HEK293 (cell line): ENCODE results near the gene PIEZO1.
A peak's percentile ranks its signal among the peaks of the same experiment; 100 is the strongest.

ENCODE experiments used
- BCL11A ChIP-seq: fragments of 450-650 bp; formaldehyde crosslinking; IDR thresholded peaks from 2 replicates; pipeline ENCODE4 v1.5.1; 2016; ENCODE audit warnings: low read depth, missing biosample characterization, missing genetic modification characterization
- PRDM1 ChIP-seq: fragments of 450-650 bp; formaldehyde crosslinking; IDR thresholded peaks from 2 replicates; pipeline ENCODE4; 2016; ENCODE audit warnings: missing biosample characterization, missing genetic modification characterization
- ZBTB21 ChIP-seq: fragments of 450-650 bp; formaldehyde crosslinking; IDR thresholded peaks from 2 replicates; pipeline ENCODE4 v1.5.1; 2017; ENCODE audit warnings: missing biosample characterization, missing genetic modification characterization
- ZNF184 ChIP-seq: fragments of 450-650 bp; IDR thresholded peaks from 2 replicates; pipeline ENCODE4 v1.5.1; 2018; ENCODE audit warnings: missing biosample characterization, mild to moderate bottlenecking, missing genetic modification characterization
- ZNF2 ChIP-seq: fragments of 450-650 bp; formaldehyde crosslinking; IDR thresholded peaks from 2 replicates; pipeline ENCODE4 v1.5.1; 2016; ENCODE audit warnings: missing biosample characterization, missing genetic modification characterization
- ZNF23 ChIP-seq: fragments of 450-650 bp; formaldehyde crosslinking; IDR thresholded peaks from 2 replicates; pipeline ENCODE4 v1.5.1; 2016; ENCODE audit warnings: missing biosample characterization, missing genetic modification characterization, borderline replicate concordance
- ZNF366 ChIP-seq: fragments of 450-650 bp; formaldehyde crosslinking; conservative IDR thresholded peaks from 2 replicates; pipeline ENCODE4 v1.5.1; 2016; ENCODE audit warnings: missing biosample characterization, missing genetic modification characterization
- ZNF394 ChIP-seq: fragments of 450-650 bp; formaldehyde crosslinking; IDR thresholded peaks from 2 replicates; pipeline ENCODE4 v1.5.1; 2016; ENCODE audit warnings: missing biosample characterization, missing genetic modification characterization, mild to moderate bottlenecking, moderate library complexity, borderline replicate concordance
- ZNF514 ChIP-seq: fragments of 450-650 bp; formaldehyde crosslinking; IDR thresholded peaks from 2 replicates; pipeline ENCODE4 v1.5.1; 2016; ENCODE audit warnings: missing biosample characterization, missing genetic modification characterization
- ZNF518A ChIP-seq: fragments of 450-650 bp; formaldehyde crosslinking; conservative IDR thresholded peaks from 2 replicates; pipeline ENCODE4 v1.5.1; 2016; ENCODE audit warnings: low read depth, missing biosample characterization, missing genetic modification characterization
- ZNF529 ChIP-seq: fragments of 450-650 bp; formaldehyde crosslinking; IDR thresholded peaks from 2 replicates; pipeline ENCODE4 v1.5.1; 2017; ENCODE audit warnings: missing genetic modification characterization, missing biosample characterization; ENCODE audit not compliant: insufficient replicate concordance
- TF ChIP-seq, protein P1 (sequence below): fragments of 450-650 bp; formaldehyde crosslinking; IDR thresholded peaks from 2 replicates; pipeline ENCODE4 v1.5.1; 2016; ENCODE audit warnings: missing biosample characterization, missing genetic modification characterization
- TF ChIP-seq, protein P2 (sequence below): fragments of 450-650 bp; formaldehyde crosslinking; IDR thresholded peaks from 2 replicates; pipeline ENCODE4 v1.5.1; 2017; ENCODE audit warnings: missing biosample characterization, missing genetic modification characterization

DNA sequence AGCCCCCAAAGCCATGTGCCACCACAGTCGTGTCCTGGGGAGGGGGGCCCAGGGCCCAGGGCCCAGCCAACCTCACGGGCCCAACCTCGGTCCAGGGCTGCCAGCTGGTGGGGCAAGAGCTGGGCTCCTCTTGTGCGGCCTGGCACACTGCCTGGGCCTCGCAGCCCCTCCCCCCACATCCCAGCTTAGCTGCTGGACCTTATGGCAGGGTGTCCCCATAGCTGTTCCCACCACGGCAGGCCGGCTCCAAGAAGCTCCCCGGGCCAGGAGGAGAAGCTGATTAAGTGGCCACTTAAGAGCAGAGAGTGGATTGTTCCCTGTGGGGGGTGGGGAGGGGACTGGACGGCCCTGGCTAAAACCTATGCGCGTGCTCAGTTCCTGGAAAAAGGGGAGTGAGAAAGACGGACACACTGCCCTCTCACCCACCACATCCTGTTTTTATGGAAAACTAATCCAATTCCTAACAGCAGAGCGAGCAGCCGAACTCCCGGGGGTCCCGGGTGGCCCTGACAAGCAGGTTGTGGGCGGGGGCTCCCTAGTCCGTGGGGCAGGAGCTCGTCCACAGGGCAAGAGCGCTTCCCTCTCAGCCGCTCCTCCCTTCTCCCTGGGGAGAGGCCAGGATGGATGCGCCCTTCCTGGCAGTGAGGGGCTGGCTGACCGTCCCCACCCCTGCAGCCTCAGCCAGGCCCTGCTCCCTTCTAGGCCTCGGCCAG lies 16.8 kb downstream of the PIEZO1 start:
- no peak for TF ChIP-seq ZBTB21 (tag by site-specific recombination)
- TF ChIP-seq, protein P1, sequence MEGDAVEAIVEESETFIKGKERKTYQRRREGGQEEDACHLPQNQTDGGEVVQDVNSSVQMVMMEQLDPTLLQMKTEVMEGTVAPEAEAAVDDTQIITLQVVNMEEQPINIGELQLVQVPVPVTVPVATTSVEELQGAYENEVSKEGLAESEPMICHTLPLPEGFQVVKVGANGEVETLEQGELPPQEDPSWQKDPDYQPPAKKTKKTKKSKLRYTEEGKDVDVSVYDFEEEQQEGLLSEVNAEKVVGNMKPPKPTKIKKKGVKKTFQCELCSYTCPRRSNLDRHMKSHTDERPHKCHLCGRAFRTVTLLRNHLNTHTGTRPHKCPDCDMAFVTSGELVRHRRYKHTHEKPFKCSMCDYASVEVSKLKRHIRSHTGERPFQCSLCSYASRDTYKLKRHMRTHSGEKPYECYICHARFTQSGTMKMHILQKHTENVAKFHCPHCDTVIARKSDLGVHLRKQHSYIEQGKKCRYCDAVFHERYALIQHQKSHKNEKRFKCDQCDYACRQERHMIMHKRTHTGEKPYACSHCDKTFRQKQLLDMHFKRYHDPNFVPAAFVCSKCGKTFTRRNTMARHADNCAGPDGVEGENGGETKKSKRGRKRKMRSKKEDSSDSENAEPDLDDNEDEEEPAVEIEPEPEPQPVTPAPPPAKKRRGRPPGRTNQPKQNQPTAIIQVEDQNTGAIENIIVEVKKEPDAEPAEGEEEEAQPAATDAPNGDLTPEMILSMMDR = no peak
- TF ChIP-seq ZNF23 (tag by site-specific recombination) = no peak
- no peak for TF ChIP-seq BCL11A (tag by site-specific recombination)
- TF ChIP-seq ZNF184 (tag by site-specific recombination) = no peak
- no peak for TF ChIP-seq ZNF518A (tag by site-specific recombination)
- no peak for TF ChIP-seq ZNF514 (tag by site-specific recombination)
- TF ChIP-seq, protein P2, sequence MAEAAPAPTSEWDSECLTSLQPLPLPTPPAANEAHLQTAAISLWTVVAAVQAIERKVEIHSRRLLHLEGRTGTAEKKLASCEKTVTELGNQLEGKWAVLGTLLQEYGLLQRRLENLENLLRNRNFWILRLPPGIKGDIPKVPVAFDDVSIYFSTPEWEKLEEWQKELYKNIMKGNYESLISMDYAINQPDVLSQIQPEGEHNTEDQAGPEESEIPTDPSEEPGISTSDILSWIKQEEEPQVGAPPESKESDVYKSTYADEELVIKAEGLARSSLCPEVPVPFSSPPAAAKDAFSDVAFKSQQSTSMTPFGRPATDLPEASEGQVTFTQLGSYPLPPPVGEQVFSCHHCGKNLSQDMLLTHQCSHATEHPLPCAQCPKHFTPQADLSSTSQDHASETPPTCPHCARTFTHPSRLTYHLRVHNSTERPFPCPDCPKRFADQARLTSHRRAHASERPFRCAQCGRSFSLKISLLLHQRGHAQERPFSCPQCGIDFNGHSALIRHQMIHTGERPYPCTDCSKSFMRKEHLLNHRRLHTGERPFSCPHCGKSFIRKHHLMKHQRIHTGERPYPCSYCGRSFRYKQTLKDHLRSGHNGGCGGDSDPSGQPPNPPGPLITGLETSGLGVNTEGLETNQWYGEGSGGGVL (tag by site-specific recombination) = no peak
- no peak for TF ChIP-seq ZNF366
- TF ChIP-seq ZNF2 (tag by site-specific recombination) = no peak
- no peak for TF ChIP-seq ZNF529 (tag by site-specific recombination)
- TF ChIP-seq PRDM1 = no peak
- TF ChIP-seq ZNF394 (tag by site-specific recombination) = peak; percentile 39; the same call in 1 of the 2 replicates
